Fibroblast of skin of right quadriceps (primary cell): ENCODE data around the gene POU3F1.

Source experiments
- DNase-seq: peaks from one replicate; pipeline ENCODE4 v3.0.0-alpha.2; 2013

POU3F1 gene

GRCh38 chr1:38003261-38004250 lies 43.0 kb downstream of the POU3F1 start:
- DNase-seq = peak; percentile 45

GRCh38 chr1:38000529-38001455 lies 45.8 kb downstream of the POU3F1 start:
- peak; percentile 89 for DNase-seq

- no peak for DNase-seq
These were observed 46.4 kb downstream of the POU3F1 start for GRCh38 chr1:38000233-38000528.

GRCh38 chr1:37999430-38000232 lies 47.0 kb downstream of the POU3F1 start:
- peak; percentile 73 for DNase-seq

- no peak for DNase-seq
These were observed 47.6 kb downstream of the POU3F1 start for GRCh38 chr1:37998913-37999429.

- DNase-seq = no peak
These were observed 48.3 kb downstream of the POU3F1 start for GRCh38 chr1:37998089-37998808.

- no peak for DNase-seq
These were observed 49.1 kb downstream of the POU3F1 start for GRCh38 chr1:37997256-37998088.

GRCh38 chr1:37995751-37996345 lies 50.7 kb downstream of the POU3F1 start:
- peak; percentile 98 for DNase-seq

- DNase-seq = no peak
These were observed 51.6 kb downstream of the POU3F1 start for GRCh38 chr1:37994886-37995566.
